ENCODE data around the gene TPH1. TPM values are rescaled to one million over a fixed set of nuclear protein-coding genes. Genes with fewer than 3 reads are reported as not detected.

TPH1 gene
- total and polyA plus RNA-seq, 9 of the 15 experiments (the other 6 are each of a cell fraction or from before 2014, with no cell fraction given), result 0.04 to 0.29 (median 0.17) TPM

- 6% methylated on average over 1 of the region's 1 CpG for WGBS (ENCODE audit: insufficient coverage, low coverage, missing lambda C conversion rate)
- no peaks in the 10 kb centered on the region for H3K9me3 ChIP-seq (replicated peaks; ENCODE audit: control insufficient read depth, insufficient read depth, low read depth, low read length)
Observed at GRCh38 chr11:18056561-18057181, 10.6 kb upstream of the TPH1 start.

More at GRCh38 chr11:18056561-18057181, 10.6 kb upstream of the TPH1 start:
- no peaks in the 10 kb centered on the region for H3K9me1 ChIP-seq (ENCODE audit: control insufficient read depth, insufficient read depth, low read length)
- FAIRE-seq, result no peak
- no peak overlapping the region for H3K4me3 ChIP-seq
- POLR2A ChIA-PET, result interaction anchor here (0.6 kb wide), 1 partner anchor 76 kb away, joined by 3 read pairs; no protein-coding TSS in a partner anchor
- no peak overlapping the region for H3K9ac ChIP-seq (ENCODE audit: insufficient read depth in 1 of 2, low read depth in 2 of 2, low read length in 2 of 2)
- no peak for DNase-seq (ENCODE audit: extremely low read depth in 1 of 4, low spot score in 3 of 4)
- intact Hi-C loops (cut with micrococcal nuclease) (no loop called here), in situ Hi-C loops (cut with MboI) (no loop called here)
- H3K27me3 ChIP-seq (ENCODE audit: control insufficient read depth in 2 of 2, insufficient read depth in 2 of 2, low read length in 2 of 2), result no peaks in the 10 kb centered on the region; a peak in 1 of 5 replicates
- CTCF ChIA-PET (ENCODE audit: low intra/inter-chr PET ratio), result no interaction called here
- H3K4me2 ChIP-seq (ENCODE audit: insufficient read depth, low read length), result no peak overlapping the region
- no TSS peak for BruUV-seq (replicated peaks)
- H3K27ac ChIP-seq (ENCODE audit: extremely low read depth, low read depth, low read length), result no peak overlapping the region
- H2AFZ ChIP-seq (ENCODE audit: low read depth, low read length), result no peak overlapping the region
- H3K79me2 ChIP-seq (ENCODE audit: control insufficient read depth, insufficient read depth, low read length), result no peaks in the 10 kb centered on the region
- no peak for TF ChIP-seq ZFP36 (IDR thresholded peaks at IDR 0.05; ENCODE audit: low read depth, low read length, partially characterized antibody)
- TF ChIP-seq, protein P1, sequence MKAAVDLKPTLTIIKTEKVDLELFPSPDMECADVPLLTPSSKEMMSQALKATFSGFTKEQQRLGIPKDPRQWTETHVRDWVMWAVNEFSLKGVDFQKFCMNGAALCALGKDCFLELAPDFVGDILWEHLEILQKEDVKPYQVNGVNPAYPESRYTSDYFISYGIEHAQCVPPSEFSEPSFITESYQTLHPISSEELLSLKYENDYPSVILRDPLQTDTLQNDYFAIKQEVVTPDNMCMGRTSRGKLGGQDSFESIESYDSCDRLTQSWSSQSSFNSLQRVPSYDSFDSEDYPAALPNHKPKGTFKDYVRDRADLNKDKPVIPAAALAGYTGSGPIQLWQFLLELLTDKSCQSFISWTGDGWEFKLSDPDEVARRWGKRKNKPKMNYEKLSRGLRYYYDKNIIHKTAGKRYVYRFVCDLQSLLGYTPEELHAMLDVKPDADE (conservative IDR thresholded peaks at IDR 0.05; ENCODE audit: control insufficient read depth, low read depth, low read length), result no peak
- no peak for TF ChIP-seq JUND (IDR thresholded peaks at IDR 0.05; ENCODE audit: borderline replicate concordance, low read depth, low read length)
- no peak for TF ChIP-seq JUND (tag; IDR thresholded peaks at IDR 0.05; ENCODE audit: borderline replicate concordance, low read depth, low read length)
- TF ChIP-seq ZNF263 (CRISPR knock-in tag; IDR thresholded peaks at IDR 0.05; ENCODE audit: borderline replicate concordance), result no peak
- no peak for TF ChIP-seq KDM1A (IDR thresholded peaks at IDR 0.05)
- H4K20me1 ChIP-seq (replicated peaks; ENCODE audit: control insufficient read depth, insufficient read depth, low read length), result no peaks in the 10 kb centered on the region
- H3K4me1 ChIP-seq (replicated peaks in 1 of 2; ENCODE audit: control insufficient read depth in 2 of 2, insufficient read depth in 2 of 2, low read length in 2 of 2), result no peaks in the 10 kb centered on the region
- ATAC-seq, result no peak
- H3K36me3 ChIP-seq (ENCODE audit: control insufficient read depth, insufficient read depth, low read length), result no peaks in the 10 kb centered on the region
